ENCODE measurements around the gene MEN1.

MEN1 gene

DNA sequence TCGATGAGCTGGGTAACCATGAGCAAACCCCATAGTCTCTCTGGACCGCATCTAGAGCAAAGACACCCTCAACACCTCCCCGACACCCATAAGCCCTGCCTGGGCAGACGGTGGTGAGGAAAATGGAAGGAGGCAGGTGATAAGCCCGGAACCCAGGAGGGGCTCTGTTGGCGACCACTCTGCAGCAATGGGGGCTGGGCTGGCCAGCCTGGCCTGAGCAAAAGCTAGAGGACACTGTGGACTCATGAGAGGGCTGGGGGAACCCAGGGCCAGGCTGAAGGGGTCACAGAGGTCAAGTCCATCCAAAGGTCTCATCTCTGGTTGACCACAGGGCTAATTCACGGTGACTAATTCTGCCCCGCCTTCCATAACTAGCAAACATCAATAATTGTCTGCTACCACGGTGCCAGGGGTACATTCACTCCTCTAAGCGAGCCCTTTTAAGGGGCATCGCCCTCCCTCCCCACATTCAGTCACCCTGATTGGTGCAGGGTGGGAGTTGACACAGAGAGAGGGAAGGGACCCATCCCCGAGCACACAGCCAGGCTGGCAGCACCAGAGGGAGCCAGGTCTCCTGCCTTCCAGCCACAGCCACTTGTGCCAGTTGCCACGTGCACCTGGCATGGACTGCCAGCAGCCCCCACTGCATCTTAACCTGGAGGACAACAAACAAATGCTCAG, 54.5 kb downstream of the MEN1 start:
- H3K4me1 Mint-ChIP-seq = peaks cover 19 to 45% of the 10 kb centered on the region in 2 donors
- no peak overlapping the region for H3K27ac Mint-ChIP-seq
- no peaks in the 10 kb centered on the region for H3K9me3 Mint-ChIP-seq
- no peak overlapping the region for H3K4me3 Mint-ChIP-seq
- no peaks in the 10 kb centered on the region for H3K27me3 Mint-ChIP-seq
- no peak for ATAC-seq (replicated peaks)
- peaks cover 26 to 38% of the 10 kb centered on the region in 2 donors for H3K36me3 Mint-ChIP-seq
- DNase-seq = no peak

DNA sequence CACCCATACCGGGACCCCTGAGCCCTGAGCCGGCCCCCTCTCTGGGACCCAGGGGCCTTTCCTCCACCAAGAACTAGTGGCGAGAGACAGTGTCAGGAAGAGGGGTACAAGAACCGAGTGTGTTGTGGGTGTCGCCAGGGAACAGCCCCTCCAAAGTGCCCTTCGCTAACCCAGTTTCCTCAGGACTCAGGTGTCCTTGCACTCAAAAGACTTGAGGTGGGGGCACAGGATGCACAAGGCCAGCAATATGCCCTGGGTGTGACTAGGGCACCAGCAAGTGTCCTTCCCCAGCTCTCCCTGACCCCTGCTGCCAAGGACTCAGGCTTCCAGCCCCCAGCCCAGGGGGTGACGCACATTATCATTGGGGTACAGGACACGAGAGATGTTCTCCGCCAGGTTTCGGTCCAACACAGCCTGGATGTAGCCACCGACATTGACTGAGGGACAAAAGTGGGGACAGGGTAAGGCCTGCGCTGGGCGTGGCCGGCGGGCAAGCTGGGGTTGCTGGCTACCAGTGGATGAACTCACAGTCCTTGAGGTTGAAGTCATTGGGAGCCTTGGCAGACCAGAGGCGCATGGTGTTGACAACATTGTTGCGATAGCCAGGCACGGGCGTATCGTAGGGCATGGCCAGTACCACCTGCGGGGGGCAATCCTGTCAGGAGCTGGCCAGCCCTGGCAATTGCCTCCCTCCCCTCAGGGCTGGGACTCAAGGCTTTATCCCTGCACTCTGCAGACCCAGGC, 55.3 kb downstream of the MEN1 start:
- DNase-seq (no peak), ATAC-seq (replicated peaks) (no peak)
- H3K9me3 Mint-ChIP-seq = no peaks in the 10 kb centered on the region
- peaks cover 21 to 45% of the 10 kb centered on the region in 2 donors for H3K4me1 Mint-ChIP-seq
- H3K36me3 Mint-ChIP-seq = peaks cover 28 to 42% of the 10 kb centered on the region in 2 donors
- no peak overlapping the region for H3K27ac Mint-ChIP-seq
- no peaks in the 10 kb centered on the region for H3K27me3 Mint-ChIP-seq
- H3K4me3 Mint-ChIP-seq = no peak overlapping the region

- H3K27me3 Mint-ChIP-seq = no peaks in the 10 kb centered on the region
- H3K27ac Mint-ChIP-seq = no peak overlapping the region
- peaks cover 22 to 39% of the 10 kb centered on the region in 2 donors for H3K36me3 Mint-ChIP-seq
- ATAC-seq (replicated peaks) (no peak), DNase-seq (no peak)
- H3K9me3 Mint-ChIP-seq = no peaks in the 10 kb centered on the region
- no peak overlapping the region for H3K4me3 Mint-ChIP-seq
- peaks cover 16 to 42% of the 10 kb centered on the region in 2 donors for H3K4me1 Mint-ChIP-seq
Measured at GRCh38 chr11:64754124-64754918, 56.0 kb downstream of the MEN1 start.
